Upper lobe of left lung (tissue), 4 donors: ENCODE results near the gene TRIM29.

Experiments
- EP300 ChIP-seq, 4 donors: sonication (generic); formaldehyde crosslinking; IDR thresholded peaks; one replicate each; pipeline ENCODE4 v1.5.1; 2017; ENCODE audit warnings: antibody characterized with exemption in 4 of 4, control low read depth in 2 of 4
- POLR2A ChIP-seq, 4 donors: fragments of 450-650 bp; IDR thresholded peaks; one replicate each; pipeline ENCODE4 v1.5.1; 2016 to 2017; ENCODE audit warnings: antibody characterized with exemption in 4 of 4, mild to moderate bottlenecking in 2 of 4
- POLR2AphosphoS5 ChIP-seq, 2 donors: sonication (generic); formaldehyde crosslinking; IDR thresholded peaks; one replicate each; pipeline ENCODE4 v1.5.1; 2017; ENCODE audit warnings: antibody characterized with exemption in 2 of 2
- TF ChIP-seq, protein P1 (sequence below), 6 experiments: fragments of 450-650 bp in 4 of 6; fragments of 200-600 bp in 2 of 6; sonication (generic) in 2 of 6; IDR thresholded peaks; one replicate each; pipeline ENCODE4 v1.5.1; 2016 to 2019; ENCODE audit warnings: antibody characterized with exemption in 6 of 6

DNA sequence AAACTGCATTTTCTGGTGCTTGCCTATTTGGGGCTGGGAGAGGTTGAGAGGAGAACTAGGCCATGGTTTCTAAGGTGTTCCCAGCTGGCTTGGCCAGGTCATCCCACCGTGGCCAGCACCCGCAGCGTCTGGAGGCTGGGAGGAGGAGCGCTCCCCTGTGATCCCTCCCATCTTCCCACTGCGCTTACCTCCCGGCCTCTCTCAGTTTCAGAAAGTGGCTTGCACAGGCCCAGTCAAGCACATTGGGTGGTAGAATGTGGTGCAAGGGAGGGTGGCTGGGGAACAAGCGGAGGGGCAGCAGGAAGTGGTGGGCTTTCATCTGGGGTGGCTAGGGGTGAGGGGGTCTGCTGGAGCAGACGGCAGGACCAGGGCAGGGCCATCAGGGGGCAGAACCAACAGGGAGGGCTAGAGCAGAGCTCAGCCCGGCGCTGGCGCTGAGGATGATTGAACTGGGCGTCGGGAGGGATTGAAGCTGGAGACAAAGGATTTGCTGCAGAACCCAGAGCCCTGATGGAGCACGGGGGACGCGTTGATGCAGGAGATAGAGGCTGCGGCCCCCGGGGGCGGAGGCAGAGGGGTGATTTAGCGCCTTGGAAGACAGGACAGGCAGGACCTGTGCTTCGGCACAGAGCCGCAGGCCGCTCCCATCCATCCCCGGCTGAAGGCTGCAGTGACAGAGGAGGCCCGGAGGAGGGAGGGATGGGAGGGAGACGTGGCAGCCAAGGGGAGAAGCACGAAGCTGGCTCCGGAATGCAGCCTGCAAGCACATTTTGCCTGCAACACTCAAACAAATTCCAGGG lies 76.0 kb downstream of the TRIM29 start:
- TF ChIP-seq, protein P1, sequence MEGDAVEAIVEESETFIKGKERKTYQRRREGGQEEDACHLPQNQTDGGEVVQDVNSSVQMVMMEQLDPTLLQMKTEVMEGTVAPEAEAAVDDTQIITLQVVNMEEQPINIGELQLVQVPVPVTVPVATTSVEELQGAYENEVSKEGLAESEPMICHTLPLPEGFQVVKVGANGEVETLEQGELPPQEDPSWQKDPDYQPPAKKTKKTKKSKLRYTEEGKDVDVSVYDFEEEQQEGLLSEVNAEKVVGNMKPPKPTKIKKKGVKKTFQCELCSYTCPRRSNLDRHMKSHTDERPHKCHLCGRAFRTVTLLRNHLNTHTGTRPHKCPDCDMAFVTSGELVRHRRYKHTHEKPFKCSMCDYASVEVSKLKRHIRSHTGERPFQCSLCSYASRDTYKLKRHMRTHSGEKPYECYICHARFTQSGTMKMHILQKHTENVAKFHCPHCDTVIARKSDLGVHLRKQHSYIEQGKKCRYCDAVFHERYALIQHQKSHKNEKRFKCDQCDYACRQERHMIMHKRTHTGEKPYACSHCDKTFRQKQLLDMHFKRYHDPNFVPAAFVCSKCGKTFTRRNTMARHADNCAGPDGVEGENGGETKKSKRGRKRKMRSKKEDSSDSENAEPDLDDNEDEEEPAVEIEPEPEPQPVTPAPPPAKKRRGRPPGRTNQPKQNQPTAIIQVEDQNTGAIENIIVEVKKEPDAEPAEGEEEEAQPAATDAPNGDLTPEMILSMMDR (IDR thresholded peaks at IDR 0.05): no peak
- TF ChIP-seq POLR2A (IDR thresholded peaks at IDR 0.05) (no peak), POLR2AphosphoS5 (IDR thresholded peaks at IDR 0.05) (no peak), EP300 (IDR thresholded peaks at IDR 0.05) (no peak)
